Measurements from ENCODE around the gene ILDR2.

GRCh38 chr1:166882893-166883292 is 92.4 kb downstream of the ILDR2 start:
- TF ChIP-seq POLR2A (IDR thresholded peaks at IDR 0.05; ENCODE audit: low read depth, low read length) (no peak), POLR2AphosphoS5 (IDR thresholded peaks at IDR 0.05; ENCODE audit: low read depth, low read length) (no peak), TAF1 (IDR thresholded peaks at IDR 0.05; ENCODE audit: borderline replicate concordance, low read depth, low read length) (no peak)
